ENCODE results near the gene IFITM10.
"Not testable (repeated sequence)": the region's sequence is repeated elsewhere in the genome, so short reads cannot be mapped to it uniquely, and the experiment has no call there.

Gene IFITM10

GRCh38 chr11:1689250-1690166, 60.9 kb downstream of the IFITM10 start:
- not testable (repeated sequence) for DNase-seq

- DNase-seq, result not testable (repeated sequence)
These were observed 62.0 kb downstream of the IFITM10 start for GRCh38 chr11:1688336-1688947.

GRCh38 chr11:1686220-1686619, 64.2 kb downstream of the IFITM10 start:
- not testable (repeated sequence) for DNase-seq

GRCh38 chr11:1684886-1685874, 65.2 kb downstream of the IFITM10 start:
- DNase-seq, result not testable (repeated sequence)

- not testable (repeated sequence) for DNase-seq
These were observed 66.4 kb downstream of the IFITM10 start for GRCh38 chr11:1683904-1684572.

- DNase-seq, result not testable (repeated sequence)
These were observed 67.2 kb downstream of the IFITM10 start for GRCh38 chr11:1683216-1683615.
